Mesothelial cell of epicardium (in vitro differentiated cells): Measurements from ENCODE around the gene C9orf78. TPM values are rescaled to one million over a fixed set of nuclear protein-coding genes. Genes with fewer than 3 reads are reported as not detected.

ENCODE experiments used
- DNase-seq, 2 experiments: peaks; one replicate each; pipeline ENCODE4 v3.0.0; 2021; ENCODE audit warnings: low spot score in 2 of 2; ENCODE audit not compliant: unreplicated experiment in 2 of 2
- H3K27ac Mint-ChIP-seq: 2 replicates; pipeline ENCODE4 v1.8.0; 2021; ENCODE audit warnings: mixed read lengths
- H3K27me3 Mint-ChIP-seq: 2 replicates; pipeline ENCODE4 v1.8.0; 2021; ENCODE audit warnings: low read depth, mixed read lengths
- H3K36me3 Mint-ChIP-seq: 2 replicates; pipeline ENCODE4 v1.8.0; 2021; ENCODE audit warnings: mixed read lengths
- H3K4me1 Mint-ChIP-seq: 2 replicates; pipeline ENCODE4 v1.8.0; 2021; ENCODE audit warnings: mixed read lengths
- H3K4me3 Mint-ChIP-seq: 2 replicates; pipeline ENCODE4 v1.8.0; 2021; ENCODE audit warnings: mild to moderate bottlenecking, moderate library complexity, mixed read lengths
- H3K9me3 Mint-ChIP-seq: 2 replicates; pipeline ENCODE4 v1.8.0; 2021; ENCODE audit warnings: mixed read lengths
- CTCF ChIP-seq: fragments of 200-600 bp; sonication (generic); IDR thresholded peaks from one replicate; pipeline ENCODE4 v1.5.0; 2021; ENCODE audit warnings: antibody characterized with exemption; ENCODE audit not compliant: unreplicated experiment
- total RNA-seq: library from RNA; stranded (reverse); gene quantifications from 3 replicates; pipeline ENCODE4 v1.2.1, GENCODE V29; 2021

The C9orf78 gene
- total RNA-seq, 1 donor from 2014 or later: 29.9 TPM

GRCh38 chr9:129875181-129875611, 40.1 kb upstream of the C9orf78 start:
- Mint-ChIP-seq H3K4me3 (no peak overlapping the region), H3K4me1 (no peaks in the 10 kb centered on the region), H3K27ac (no peak overlapping the region), H3K9me3 (no peaks in the 10 kb centered on the region), H3K27me3 (no peaks in the 10 kb centered on the region), H3K36me3 (peaks cover 25% of the 10 kb centered on the region)
- no peak for TF ChIP-seq CTCF
- DNase-seq: no peak

- Mint-ChIP-seq H3K27ac (no peak overlapping the region), H3K4me1 (no peaks in the 10 kb centered on the region), H3K9me3 (no peaks in the 10 kb centered on the region), H3K36me3 (peaks cover 27% of the 10 kb centered on the region), H3K27me3 (no peaks in the 10 kb centered on the region), H3K4me3 (no peak overlapping the region)
- no peak for DNase-seq
- no peak for TF ChIP-seq CTCF
Observed at GRCh38 chr9:129874261-129875101, 39.4 kb upstream of the C9orf78 start.

GRCh38 chr9:129873563-129874190, 38.6 kb upstream of the C9orf78 start:
- H3K4me1 Mint-ChIP-seq: no peaks in the 10 kb centered on the region
- peaks cover 24% of the 10 kb centered on the region for H3K36me3 Mint-ChIP-seq
- no peak for DNase-seq
- no peaks in the 10 kb centered on the region for H3K9me3 Mint-ChIP-seq
- no peaks in the 10 kb centered on the region for H3K27me3 Mint-ChIP-seq
- no peak for TF ChIP-seq CTCF
- no peak overlapping the region for H3K27ac Mint-ChIP-seq
- no peak overlapping the region for H3K4me3 Mint-ChIP-seq

- no peak for DNase-seq
- Mint-ChIP-seq H3K4me1 (no peaks in the 10 kb centered on the region), H3K9me3 (no peaks in the 10 kb centered on the region), H3K36me3 (peaks cover 22% of the 10 kb centered on the region), H3K4me3 (no peak overlapping the region), H3K27me3 (no peaks in the 10 kb centered on the region), H3K27ac (no peak overlapping the region)
- no peak for TF ChIP-seq CTCF
Observed at GRCh38 chr9:129871046-129871445, 36.0 kb upstream of the C9orf78 start.

- no peak for TF ChIP-seq CTCF
- Mint-ChIP-seq H3K9me3 (no peaks in the 10 kb centered on the region), H3K36me3 (peaks cover 26% of the 10 kb centered on the region), H3K4me3 (no peak overlapping the region), H3K27ac (no peak overlapping the region), H3K27me3 (no peaks in the 10 kb centered on the region), H3K4me1 (no peaks in the 10 kb centered on the region)
- DNase-seq: no peak
Observed at GRCh38 chr9:129869585-129870501, 34.8 kb upstream of the C9orf78 start.
